Suprapubic skin (tissue), 4 donors: Measurements from ENCODE around the gene SREBF1. TPM values are rescaled to one million over a fixed set of nuclear protein-coding genes. Genes with fewer than 3 reads are reported as not detected.

Experiments
- DNase-seq, 2 donors: peaks; one replicate each; pipeline ENCODE4 v3.0.0-alpha.2; 2019; ENCODE audit warnings: low spot score in 2 of 2
- H3K27ac ChIP-seq: fragments of 200-600 bp; sonication (generic); one replicate; pipeline ENCODE4 v1.5.1; 2019
- H3K27me3 ChIP-seq: fragments of 200-600 bp; sonication (generic); one replicate; pipeline ENCODE4 v1.5.1; 2019
- H3K36me3 ChIP-seq: fragments of 200-600 bp; sonication (generic); one replicate; pipeline ENCODE4 v1.5.1; 2019
- H3K4me1 ChIP-seq: fragments of 200-600 bp; sonication (generic); one replicate; pipeline ENCODE4 v1.5.1; 2019
- H3K4me3 ChIP-seq: fragments of 200-600 bp; sonication (generic); one replicate; pipeline ENCODE4 v1.5.1; 2019; ENCODE audit warnings: mild to moderate bottlenecking
- H3K9me3 ChIP-seq: fragments of 200-600 bp; sonication (generic); one replicate; pipeline ENCODE4 v1.5.1; 2019
- CTCF ChIP-seq, 2 donors: fragments of 200-600 bp in 1 of 2; fragments of 450-650 bp in 1 of 2; sonication (generic) in 1 of 2; IDR thresholded peaks; one replicate each; pipeline ENCODE4 v1.5.1; 2016 to 2019; ENCODE audit warnings: antibody characterized with exemption in 2 of 2, mild to moderate bottlenecking in 1 of 2, moderate library complexity in 1 of 2
- EP300 ChIP-seq: sonication (generic); formaldehyde crosslinking; IDR thresholded peaks from one replicate; pipeline ENCODE4 v1.6.1; 2017; ENCODE audit warnings: antibody characterized with exemption
- POLR2A ChIP-seq, 2 donors: fragments of 450-650 bp; IDR thresholded peaks; one replicate each; pipeline ENCODE4 v1.6.1; 2017; ENCODE audit warnings: antibody characterized with exemption in 2 of 2, mild to moderate bottlenecking in 2 of 2, moderate library complexity in 2 of 2
- POLR2AphosphoS5 ChIP-seq, 3 donors: sonication (generic); formaldehyde crosslinking; IDR thresholded peaks; one replicate each; pipeline ENCODE4 v1.6.1; 2017; ENCODE audit warnings: antibody characterized with exemption in 3 of 3
- WGBS: methylation state at CpG from one replicate; pipeline ENCODE4 v1.1.5; 2018; 5-methylcytosine and 5-hydroxymethylcytosine counted together
- total RNA-seq, 4 donors: library from RNA; depleted of rRNA; stranded (reverse); fragments of >200 nt; gene quantifications; one replicate each; pipeline ENCODE4 v1.1.0, GENCODE V29; 2016

The SREBF1 gene
- total RNA-seq, 4 donors from 2014 or later, result 78.1 to 124 (median 91.7) TPM

- no peaks in the 10 kb centered on the region for H3K9me3 ChIP-seq
- no peak for DNase-seq
- TF ChIP-seq POLR2AphosphoS5 (IDR thresholded peaks at IDR 0.05) (no peak), POLR2A (IDR thresholded peaks at IDR 0.05) (no peak), CTCF (IDR thresholded peaks at IDR 0.05) (no peak)
- 71% methylated on average over 2 of the region's 2 CpGs for WGBS
- no peak overlapping the region for H3K4me3 ChIP-seq
- H3K36me3 ChIP-seq, result peaks cover 24% of the 10 kb centered on the region
- no peak overlapping the region for H3K27ac ChIP-seq
- H3K4me1 ChIP-seq, result peaks cover 35% of the 10 kb centered on the region
- no peaks in the 10 kb centered on the region for H3K27me3 ChIP-seq
Observed at GRCh38 chr17:17856386-17856785, 19.6 kb upstream of the SREBF1 start.

GRCh38 chr17:17855976-17856375, 19.2 kb upstream of the SREBF1 start:
- H3K4me3 ChIP-seq, result no peak overlapping the region
- DNase-seq, result no peak
- H3K36me3 ChIP-seq, result peaks cover 19% of the 10 kb centered on the region
- no peaks in the 10 kb centered on the region for H3K9me3 ChIP-seq
- no peak overlapping the region for H3K27ac ChIP-seq
- 48% methylated on average over 3 of the region's 3 CpGs for WGBS
- H3K27me3 ChIP-seq, result no peaks in the 10 kb centered on the region
- H3K4me1 ChIP-seq, result peaks cover 35% of the 10 kb centered on the region
- TF ChIP-seq EP300 (no peak), CTCF (IDR thresholded peaks at IDR 0.05) (no peak), POLR2A (IDR thresholded peaks at IDR 0.05) (no peak), POLR2AphosphoS5 (IDR thresholded peaks at IDR 0.05) (no peak)

GRCh38 chr17:17853811-17854447, 17.1 kb upstream of the SREBF1 start:
- TF ChIP-seq POLR2AphosphoS5 (IDR thresholded peaks at IDR 0.05) (no peak), EP300 (no peak), CTCF (IDR thresholded peaks at IDR 0.05) (no peak), POLR2A (IDR thresholded peaks at IDR 0.05) (no peak)
- H3K4me1 ChIP-seq, result peaks cover 51% of the 10 kb centered on the region
- H3K27ac ChIP-seq, result no peak overlapping the region
- WGBS, result 89% methylated on average over 8 of the region's 8 CpGs
- DNase-seq, result no peak
- H3K36me3 ChIP-seq, result peaks cover 21% of the 10 kb centered on the region
- H3K4me3 ChIP-seq, result no peak overlapping the region
- no peaks in the 10 kb centered on the region for H3K27me3 ChIP-seq
- no peaks in the 10 kb centered on the region for H3K9me3 ChIP-seq

- TF ChIP-seq POLR2A (IDR thresholded peaks at IDR 0.05) (no peak), CTCF (IDR thresholded peaks at IDR 0.05) (no peak), EP300 (no peak), POLR2AphosphoS5 (IDR thresholded peaks at IDR 0.05) (no peak)
- no peak overlapping the region for H3K27ac ChIP-seq
- H3K4me3 ChIP-seq, result no peak overlapping the region
- peaks cover 21% of the 10 kb centered on the region for H3K36me3 ChIP-seq
- 100% methylated on average over 2 of the region's 3 CpGs for WGBS
- no peak for DNase-seq
- H3K27me3 ChIP-seq, result no peaks in the 10 kb centered on the region
- no peaks in the 10 kb centered on the region for H3K9me3 ChIP-seq
- H3K4me1 ChIP-seq, result peaks cover 61% of the 10 kb centered on the region
Observed at GRCh38 chr17:17852930-17853329, 16.1 kb upstream of the SREBF1 start.

- Histone ChIP-seq H3K36me3 (peaks cover 28% of the 10 kb centered on the region), H3K27ac (no peak overlapping the region), H3K4me1 (peaks cover 63% of the 10 kb centered on the region), H3K9me3 (no peaks in the 10 kb centered on the region), H3K27me3 (no peaks in the 10 kb centered on the region), H3K4me3 (no peak overlapping the region)
- DNase-seq, result no peak
- WGBS, result 86% methylated on average over 21 of the region's 21 CpGs
- TF ChIP-seq POLR2A (IDR thresholded peaks at IDR 0.05), result no peak
- TF ChIP-seq POLR2AphosphoS5 (IDR thresholded peaks at IDR 0.05), result no peak
- no peak for TF ChIP-seq EP300
- no peak for TF ChIP-seq CTCF (IDR thresholded peaks at IDR 0.05)
Observed at GRCh38 chr17:17851103-17852002, 14.6 kb upstream of the SREBF1 start.
